ENCODE measurements around the gene TNXB. TPM values are rescaled to one million over a fixed set of nuclear protein-coding genes. Genes with fewer than 3 reads are reported as not detected.

TNXB gene
- polyA plus RNA-seq, 1 donor from 2014 or later, result 3.3 TPM

GRCh38 chr6:32081168-32081990 lies 27.8 kb downstream of the TNXB start:
- Histone ChIP-seq H3K9ac (ENCODE audit: low read length) (no peak overlapping the region), H3K4me3 (ENCODE audit: low read length) (no peak overlapping the region), H2AFZ (ENCODE audit: low read depth, low read length) (no peak overlapping the region), H3K4me2 (ENCODE audit: low read length) (no peak overlapping the region), H3K27ac (ENCODE audit: low read length) (no peak overlapping the region), H3K9me3 (ENCODE audit: low read length) (no peaks in the 10 kb centered on the region), H3K9me2 (ENCODE audit: insufficient read depth, low read length) (no peaks in the 10 kb centered on the region), H4K20me1 (ENCODE audit: insufficient read depth) (no peaks in the 10 kb centered on the region), H3K27me3 (ENCODE audit: insufficient read depth, low read depth, low read length) (no peaks in the 10 kb centered on the region), H3F3A (ENCODE audit: insufficient read depth, low read length, poor library complexity, severe bottlenecking) (no peaks in the 10 kb centered on the region), H3K36me3 (ENCODE audit: insufficient read depth, low read length) (no peaks in the 10 kb centered on the region), H3K79me2 (replicated peaks; ENCODE audit: insufficient read depth, low read length) (no peaks in the 10 kb centered on the region)
- TF ChIP-seq RAD21 (conservative IDR thresholded peaks at IDR 0.05), result no peak
- no peak for TF ChIP-seq EP300 (conservative IDR thresholded peaks at IDR 0.05; ENCODE audit: poor library complexity, severe bottlenecking)
- TF ChIP-seq MXI1 (conservative IDR thresholded peaks at IDR 0.05; ENCODE audit: poor library complexity, severe bottlenecking), result no peak
- TF ChIP-seq REST (IDR thresholded peaks at IDR 0.05; ENCODE audit: borderline replicate concordance), result no peak
- TF ChIP-seq CTCF (IDR thresholded peaks at IDR 0.05; ENCODE audit: poor library complexity, severe bottlenecking), result no peak
- no peak for TF ChIP-seq POLR2AphosphoS5 (IDR thresholded peaks at IDR 0.05)
- no peak for TF ChIP-seq EZH2 (IDR thresholded peaks at IDR 0.05; ENCODE audit: borderline replicate concordance, insufficient read depth, low read length, poor library complexity, severe bottlenecking)
- no peak for TF ChIP-seq TAF1 (IDR thresholded peaks at IDR 0.05; ENCODE audit: low read depth)
- no peak for TF ChIP-seq SMC3 (conservative IDR thresholded peaks at IDR 0.05; ENCODE audit: poor library complexity)

GRCh38 chr6:32079566-32080290 lies 29.4 kb downstream of the TNXB start:
- no peaks in the 10 kb centered on the region for H4K20me1 ChIP-seq (ENCODE audit: insufficient read depth)
- no peaks in the 10 kb centered on the region for H3K9me3 ChIP-seq (ENCODE audit: low read length)
- TF ChIP-seq POLR2AphosphoS5 (IDR thresholded peaks at IDR 0.05), result no peak
- no peak for TF ChIP-seq EP300 (conservative IDR thresholded peaks at IDR 0.05; ENCODE audit: poor library complexity, severe bottlenecking)
- no peak for TF ChIP-seq EZH2 (IDR thresholded peaks at IDR 0.05; ENCODE audit: borderline replicate concordance, insufficient read depth, low read length, poor library complexity, severe bottlenecking)
- no peak for TF ChIP-seq SMC3 (conservative IDR thresholded peaks at IDR 0.05; ENCODE audit: poor library complexity)
- no peak for TF ChIP-seq RAD21 (conservative IDR thresholded peaks at IDR 0.05)
- no peak for TF ChIP-seq CTCF (IDR thresholded peaks at IDR 0.05; ENCODE audit: poor library complexity, severe bottlenecking)
- no peak for TF ChIP-seq MXI1 (conservative IDR thresholded peaks at IDR 0.05; ENCODE audit: poor library complexity, severe bottlenecking)
- no peak for TF ChIP-seq REST (IDR thresholded peaks at IDR 0.05; ENCODE audit: borderline replicate concordance)
- no peak for TF ChIP-seq TAF1 (IDR thresholded peaks at IDR 0.05; ENCODE audit: low read depth)
- no peaks in the 10 kb centered on the region for H3K27me3 ChIP-seq (ENCODE audit: insufficient read depth, low read depth, low read length)
- no peaks in the 10 kb centered on the region for H3K79me2 ChIP-seq (replicated peaks; ENCODE audit: insufficient read depth, low read length)
- no peak overlapping the region for H3K4me3 ChIP-seq (ENCODE audit: low read length)
- H3K9ac ChIP-seq (ENCODE audit: low read length), result no peak overlapping the region
- H3K9me2 ChIP-seq (ENCODE audit: insufficient read depth, low read length), result no peaks in the 10 kb centered on the region
- H2AFZ ChIP-seq (ENCODE audit: low read depth, low read length), result no peak overlapping the region
- no peak overlapping the region for H3K4me2 ChIP-seq (ENCODE audit: low read length)
- H3K36me3 ChIP-seq (ENCODE audit: insufficient read depth, low read length), result no peaks in the 10 kb centered on the region
- no peak overlapping the region for H3K27ac ChIP-seq (ENCODE audit: low read length)
- H3F3A ChIP-seq (ENCODE audit: insufficient read depth, low read length, poor library complexity, severe bottlenecking), result no peaks in the 10 kb centered on the region

Data from neural cell (in vitro differentiated cells).